Measurements from ENCODE around the gene TRAF5. TPM values are rescaled to one million over a fixed set of nuclear protein-coding genes. Genes with fewer than 3 reads are reported as not detected.

Gene TRAF5, protein sequence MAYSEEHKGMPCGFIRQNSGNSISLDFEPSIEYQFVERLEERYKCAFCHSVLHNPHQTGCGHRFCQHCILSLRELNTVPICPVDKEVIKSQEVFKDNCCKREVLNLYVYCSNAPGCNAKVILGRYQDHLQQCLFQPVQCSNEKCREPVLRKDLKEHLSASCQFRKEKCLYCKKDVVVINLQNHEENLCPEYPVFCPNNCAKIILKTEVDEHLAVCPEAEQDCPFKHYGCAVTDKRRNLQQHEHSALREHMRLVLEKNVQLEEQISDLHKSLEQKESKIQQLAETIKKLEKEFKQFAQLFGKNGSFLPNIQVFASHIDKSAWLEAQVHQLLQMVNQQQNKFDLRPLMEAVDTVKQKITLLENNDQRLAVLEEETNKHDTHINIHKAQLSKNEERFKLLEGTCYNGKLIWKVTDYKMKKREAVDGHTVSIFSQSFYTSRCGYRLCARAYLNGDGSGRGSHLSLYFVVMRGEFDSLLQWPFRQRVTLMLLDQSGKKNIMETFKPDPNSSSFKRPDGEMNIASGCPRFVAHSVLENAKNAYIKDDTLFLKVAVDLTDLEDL
- total RNA-seq (2022) (8.5 and 8.8 TPM in 2 replicates), Bru-seq, nascent RNA (percentile 57 among the genes with signal in this experiment), BruChase-seq, experiment 1, labeled RNA remaining after a 2-hour chase (percentile 62 among the genes with signal in this experiment), BruChase-seq, experiment 2, labeled RNA remaining after a 6-hour chase (percentile 57 among the genes with signal in this experiment)
- long read RNA-seq, partial matches to known transcripts = 0 of 2 reads
- long read RNA-seq, other reads (novel, unspliced or antisense) = 1 of 2 reads

DNA sequence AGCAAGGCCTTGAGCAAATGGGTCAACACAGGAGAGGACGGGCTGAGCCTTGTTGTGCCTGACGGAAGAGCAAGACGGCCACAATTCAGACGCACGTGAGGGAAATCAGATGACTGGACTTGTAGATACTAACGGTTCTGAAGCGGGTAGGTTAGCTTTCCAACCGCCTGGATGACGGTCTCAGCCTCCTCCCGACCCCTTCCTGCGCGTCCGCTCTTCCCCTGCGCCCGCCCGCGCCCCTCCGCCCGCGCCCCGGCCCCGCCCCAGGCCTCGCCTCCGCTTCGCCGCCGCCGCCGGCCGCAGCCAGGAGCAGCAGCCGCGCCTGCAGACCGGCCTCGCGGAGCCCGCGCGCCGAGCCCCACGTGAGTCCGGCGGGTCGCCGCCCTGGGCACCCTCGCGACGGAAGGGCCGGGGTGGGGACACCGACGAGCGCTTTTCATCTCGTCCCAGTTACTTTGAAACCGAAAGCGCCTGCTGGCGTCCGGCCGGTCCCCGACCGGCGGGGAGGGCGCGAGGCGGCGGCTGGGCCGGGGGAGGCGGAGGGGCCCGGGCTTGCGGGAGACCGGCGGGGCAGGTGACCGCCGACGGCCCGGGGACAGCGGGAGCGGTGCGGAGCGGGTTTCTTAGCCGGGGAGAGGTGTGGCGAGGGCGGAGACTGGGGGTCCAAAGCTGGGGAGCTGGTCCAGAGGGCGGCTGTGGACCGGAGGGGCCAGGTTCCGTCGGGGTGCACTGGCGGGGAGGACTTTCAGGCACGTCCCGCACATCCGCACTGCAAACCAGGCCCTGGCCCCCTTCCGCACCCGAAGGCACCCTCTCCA lies at the start of gene TRAF5:
TRAF5 (plus strand) TSS at position 306 of the 818 bp plus-strand sequence. CDS start 26,407 bp downstream, outside the sequence.
- peaks cover 4% of the 10 kb centered on the region for H3K4me1 ChIP-seq
- Mint-ChIP-seq H3K27ac (ENCODE audit: unreplicated experiment) (peak within 1 kb of the TSS; percentile 74), H3K9me3 (ENCODE audit: unreplicated experiment) (no peaks in the 10 kb centered on the region), H3K4me3 (ENCODE audit: unreplicated experiment) (peak within 1 kb of the TSS; percentile 87), H3K4me1 (ENCODE audit: low read depth, unreplicated experiment) (peaks cover 10% of the 10 kb centered on the region), H3K27me3 (ENCODE audit: insufficient read depth, unreplicated experiment) (no peaks in the 10 kb centered on the region), H3K36me3 (ENCODE audit: insufficient read depth, unreplicated experiment) (no peaks in the 10 kb centered on the region)
- no peaks in the 10 kb centered on the region for H3K9me3 ChIP-seq
- BruUV-seq (replicated peaks) = no TSS peak
- ChIA-PET CTCF (interaction anchor here (0.5 to 0.7 kb wide), 2 partner anchors 8 to 142 kb away, joined by 3 to 4 read pairs; no protein-coding TSS in a partner anchor), POLR2A (no interaction called here)
- TF ChIP-seq, protein P1, sequence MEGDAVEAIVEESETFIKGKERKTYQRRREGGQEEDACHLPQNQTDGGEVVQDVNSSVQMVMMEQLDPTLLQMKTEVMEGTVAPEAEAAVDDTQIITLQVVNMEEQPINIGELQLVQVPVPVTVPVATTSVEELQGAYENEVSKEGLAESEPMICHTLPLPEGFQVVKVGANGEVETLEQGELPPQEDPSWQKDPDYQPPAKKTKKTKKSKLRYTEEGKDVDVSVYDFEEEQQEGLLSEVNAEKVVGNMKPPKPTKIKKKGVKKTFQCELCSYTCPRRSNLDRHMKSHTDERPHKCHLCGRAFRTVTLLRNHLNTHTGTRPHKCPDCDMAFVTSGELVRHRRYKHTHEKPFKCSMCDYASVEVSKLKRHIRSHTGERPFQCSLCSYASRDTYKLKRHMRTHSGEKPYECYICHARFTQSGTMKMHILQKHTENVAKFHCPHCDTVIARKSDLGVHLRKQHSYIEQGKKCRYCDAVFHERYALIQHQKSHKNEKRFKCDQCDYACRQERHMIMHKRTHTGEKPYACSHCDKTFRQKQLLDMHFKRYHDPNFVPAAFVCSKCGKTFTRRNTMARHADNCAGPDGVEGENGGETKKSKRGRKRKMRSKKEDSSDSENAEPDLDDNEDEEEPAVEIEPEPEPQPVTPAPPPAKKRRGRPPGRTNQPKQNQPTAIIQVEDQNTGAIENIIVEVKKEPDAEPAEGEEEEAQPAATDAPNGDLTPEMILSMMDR (IDR thresholded peaks at IDR 0.05; ENCODE audit: insufficient read depth in 1 of 2, low read depth in 1 of 2, low read length in 1 of 2, severe bottlenecking in 1 of 2, unreplicated experiment in 1 of 2) = no peak
- H3K36me3 ChIP-seq (ENCODE audit: control insufficient read depth, insufficient read depth, low read length) = no peaks in the 10 kb centered on the region
- DNase-seq = peak in 1 of 2 experiments; percentile 70
- peak within 1 kb of the TSS; percentile 66 for H3K4me3 ChIP-seq (ENCODE audit: low read depth, low read length)
- H3K27me3 ChIP-seq (replicated peaks; ENCODE audit: control insufficient read depth, insufficient read depth, low read length) = no peaks in the 10 kb centered on the region
- intact Hi-C loops (cut with micrococcal nuclease; ENCODE audit: unreplicated experiment) = no loop called here

GRCh38 chr1:211279340-211279739 lies 47.3 kb upstream of the TRAF5 start:
- Mint-ChIP-seq H3K27ac (ENCODE audit: unreplicated experiment) (no peak overlapping the region), H3K4me1 (ENCODE audit: low read depth, unreplicated experiment) (no peaks in the 10 kb centered on the region), H3K4me3 (ENCODE audit: unreplicated experiment) (no peak overlapping the region), H3K27me3 (ENCODE audit: insufficient read depth, unreplicated experiment) (no peaks in the 10 kb centered on the region), H3K9me3 (ENCODE audit: unreplicated experiment) (no peaks in the 10 kb centered on the region), H3K36me3 (ENCODE audit: insufficient read depth, unreplicated experiment) (peaks cover 17% of the 10 kb centered on the region)
- H3K36me3 ChIP-seq (ENCODE audit: control insufficient read depth, insufficient read depth, low read length) = no peaks in the 10 kb centered on the region
- no TSS peak for BruUV-seq (replicated peaks)
- TF ChIP-seq, protein P1 (IDR thresholded peaks at IDR 0.05; ENCODE audit: insufficient read depth in 1 of 2, low read depth in 1 of 2, low read length in 1 of 2, severe bottlenecking in 1 of 2, unreplicated experiment in 1 of 2) = no peak
- intact Hi-C loops (cut with micrococcal nuclease; ENCODE audit: unreplicated experiment) = no loop called here
- POLR2A ChIA-PET = no interaction called here
- H3K4me1 ChIP-seq = no peaks in the 10 kb centered on the region
- CTCF ChIA-PET = no interaction called here
- no peak overlapping the region for H3K4me3 ChIP-seq (ENCODE audit: low read depth, low read length)
- no peaks in the 10 kb centered on the region for H3K27me3 ChIP-seq (replicated peaks; ENCODE audit: control insufficient read depth, insufficient read depth, low read length)
- no peak for DNase-seq
- H3K9me3 ChIP-seq = no peaks in the 10 kb centered on the region

- H3K36me3 ChIP-seq (ENCODE audit: control insufficient read depth, insufficient read depth, low read length) = no peaks in the 10 kb centered on the region
- no TSS peak for BruUV-seq (replicated peaks)
- Mint-ChIP-seq H3K27me3 (ENCODE audit: insufficient read depth, unreplicated experiment) (no peaks in the 10 kb centered on the region), H3K36me3 (ENCODE audit: insufficient read depth, unreplicated experiment) (peaks cover 20% of the 10 kb centered on the region), H3K9me3 (ENCODE audit: unreplicated experiment) (no peaks in the 10 kb centered on the region), H3K4me3 (ENCODE audit: unreplicated experiment) (no peak overlapping the region), H3K4me1 (ENCODE audit: low read depth, unreplicated experiment) (no peaks in the 10 kb centered on the region), H3K27ac (ENCODE audit: unreplicated experiment) (no peak overlapping the region)
- H3K4me1 ChIP-seq = no peaks in the 10 kb centered on the region
- POLR2A ChIA-PET = no interaction called here
- no peaks in the 10 kb centered on the region for H3K27me3 ChIP-seq (replicated peaks; ENCODE audit: control insufficient read depth, insufficient read depth, low read length)
- intact Hi-C loops (cut with micrococcal nuclease; ENCODE audit: unreplicated experiment) = no loop called here
- TF ChIP-seq, protein P1 (IDR thresholded peaks at IDR 0.05; ENCODE audit: insufficient read depth in 1 of 2, low read depth in 1 of 2, low read length in 1 of 2, severe bottlenecking in 1 of 2, unreplicated experiment in 1 of 2) = no peak
- CTCF ChIA-PET = no interaction called here
- no peak overlapping the region for H3K4me3 ChIP-seq (ENCODE audit: low read depth, low read length)
- no peak for DNase-seq
- no peaks in the 10 kb centered on the region for H3K9me3 ChIP-seq
Measured at GRCh38 chr1:211280910-211281309, 45.7 kb upstream of the TRAF5 start.

All from Caco-2 (cell line).